C4-2B (cell line): ENCODE results near the gene BIN2.

Experiments
- ZFX ChIP-seq: fragments of 450-650 bp; IDR thresholded peaks from 2 replicates; pipeline ENCODE4 v1.6.1; 2017
- TF ChIP-seq, protein P1 (sequence below): fragments of 450-650 bp; conservative IDR thresholded peaks from 2 replicates; pipeline ENCODE4 v1.5.1; 2017; ENCODE audit warnings: mild to moderate bottlenecking

DNA sequence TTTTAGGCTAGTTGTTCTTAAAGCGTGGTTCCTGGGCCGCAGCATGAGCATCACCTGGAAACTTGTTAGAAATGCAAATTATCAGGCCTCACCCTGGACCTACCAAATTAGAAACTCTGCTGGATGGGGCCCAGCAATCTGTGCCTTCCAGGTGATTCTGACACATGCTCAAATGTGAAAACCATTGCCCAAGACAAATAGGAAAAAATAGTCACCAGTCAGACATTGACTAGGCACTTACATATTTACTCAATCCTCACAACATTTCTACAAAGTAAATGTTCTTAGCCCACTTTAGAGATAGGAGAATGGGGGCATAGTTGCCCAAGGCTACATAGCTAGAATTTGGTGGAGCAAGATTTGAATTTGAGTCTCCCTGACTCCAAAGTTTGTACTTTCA, 19.2 kb upstream of the BIN2 start:
- TF ChIP-seq ZFX, result no peak
- TF ChIP-seq, protein P1, sequence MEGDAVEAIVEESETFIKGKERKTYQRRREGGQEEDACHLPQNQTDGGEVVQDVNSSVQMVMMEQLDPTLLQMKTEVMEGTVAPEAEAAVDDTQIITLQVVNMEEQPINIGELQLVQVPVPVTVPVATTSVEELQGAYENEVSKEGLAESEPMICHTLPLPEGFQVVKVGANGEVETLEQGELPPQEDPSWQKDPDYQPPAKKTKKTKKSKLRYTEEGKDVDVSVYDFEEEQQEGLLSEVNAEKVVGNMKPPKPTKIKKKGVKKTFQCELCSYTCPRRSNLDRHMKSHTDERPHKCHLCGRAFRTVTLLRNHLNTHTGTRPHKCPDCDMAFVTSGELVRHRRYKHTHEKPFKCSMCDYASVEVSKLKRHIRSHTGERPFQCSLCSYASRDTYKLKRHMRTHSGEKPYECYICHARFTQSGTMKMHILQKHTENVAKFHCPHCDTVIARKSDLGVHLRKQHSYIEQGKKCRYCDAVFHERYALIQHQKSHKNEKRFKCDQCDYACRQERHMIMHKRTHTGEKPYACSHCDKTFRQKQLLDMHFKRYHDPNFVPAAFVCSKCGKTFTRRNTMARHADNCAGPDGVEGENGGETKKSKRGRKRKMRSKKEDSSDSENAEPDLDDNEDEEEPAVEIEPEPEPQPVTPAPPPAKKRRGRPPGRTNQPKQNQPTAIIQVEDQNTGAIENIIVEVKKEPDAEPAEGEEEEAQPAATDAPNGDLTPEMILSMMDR, result no peak
